Natural killer cell (primary cell): ENCODE measurements around the gene SNAP29. TPM values are rescaled to one million over a fixed set of nuclear protein-coding genes. Genes with fewer than 3 reads are reported as not detected.

Source experiments
- ATAC-seq, 3 donors: fragments of 150-1000 bp in 2 of 3; fragments of 200-7000 bp in 1 of 3; cut with Tn5 transposase; 1 replicate in 1 of 3; 2 replicates in 2 of 3; pipeline ENCODE4 v1.10.0; 2021; ENCODE audit warnings: mild to moderate bottlenecking in 2 of 3, moderate library complexity in 2 of 3
- DNase-seq, 2 donors: peaks; one replicate each; pipeline versions ENCODE4 v3.0.0 to v3.0.0-alpha.2; 2013 to 2021; ENCODE audit warnings: mixed read lengths in 1 of 2
- H3K27ac ChIP-seq: one replicate; pipeline ENCODE4 v1.5.1; 2013; ENCODE audit warnings: mild to moderate bottlenecking, low read length
- H3K27me3 ChIP-seq: one replicate; pipeline ENCODE4 v1.6.1; 2013; ENCODE audit warnings: low read length; ENCODE audit not compliant: control insufficient read depth, insufficient read depth
- H3K36me3 ChIP-seq: one replicate; pipeline ENCODE4 v1.6.1; 2013; ENCODE audit warnings: low read length; ENCODE audit not compliant: control insufficient read depth, insufficient read depth
- H3K4me1 ChIP-seq: one replicate; pipeline ENCODE4 v1.6.1; 2013; ENCODE audit warnings: low read length; ENCODE audit not compliant: control insufficient read depth, insufficient read depth
- H3K4me3 ChIP-seq: one replicate; pipeline ENCODE4 v1.5.1; 2013; ENCODE audit warnings: low read length
- H3K9me3 ChIP-seq: one replicate; pipeline ENCODE4 v1.6.1; 2013; ENCODE audit warnings: low read length; ENCODE audit not compliant: control insufficient read depth, insufficient read depth
- H3K27ac Mint-ChIP-seq, 2 donors: one replicate each; pipeline ENCODE4 v1.8.0; 2022; ENCODE audit warnings: mild to moderate bottlenecking in 2 of 2, mixed read lengths in 2 of 2, moderate library complexity in 1 of 2
- H3K27me3 Mint-ChIP-seq, 2 donors: one replicate each; pipeline ENCODE4 v1.8.0; 2022; ENCODE audit warnings: low read depth in 2 of 2, mixed read lengths in 2 of 2
- H3K36me3 Mint-ChIP-seq: one replicate; pipeline ENCODE4 v1.8.0; 2022; ENCODE audit warnings: mixed read lengths
- H3K4me1 Mint-ChIP-seq, 2 donors: one replicate each; pipeline ENCODE4 v1.8.0; 2022; ENCODE audit warnings: mixed read lengths in 2 of 2
- H3K4me3 Mint-ChIP-seq: one replicate; pipeline ENCODE4 v1.8.0; 2022; ENCODE audit warnings: mild to moderate bottlenecking, moderate library complexity, mixed read lengths
- H3K9me3 Mint-ChIP-seq, 2 donors: one replicate each; pipeline ENCODE4 v1.8.0; 2022; ENCODE audit warnings: mixed read lengths in 2 of 2
- CTCF ChIP-seq: fragments of 200-600 bp; IDR thresholded peaks from one replicate; pipeline ENCODE4 v1.8.0; 2022; ENCODE audit warnings: antibody characterized with exemption
- WGBS: methylation state at CpG from one replicate; pipeline ENCODE4 v1.1.7; 2013; ENCODE audit warnings: missing lambda C conversion rate; ENCODE audit not compliant: insufficient coverage; 5-methylcytosine and 5-hydroxymethylcytosine counted together
- intact Hi-C: fragments of 100-400 bp; cut with micrococcal nuclease; formaldehyde crosslinking; loops from one replicate; pipeline ENCODE4 v1.14.2; 2022
- total RNA-seq, 4 donors: library from RNA; stranded (reverse); fragments of 120-200 nt in 1 of 4; gene quantifications; one replicate each; pipeline versions ENCODE4 v1.2.3 to v1.2.4, GENCODE V29; 2013 to 2022

The SNAP29 gene
- total RNA-seq, 3 donors from 2014 or later (not counting 1 experiment from before 2014, with no cell fraction given), result 35.1 to 40.3 (median 36.8) TPM

GRCh38 chr22:20863366-20863765 is 4.6 kb downstream of the SNAP29 start:
- WGBS, result 27% methylated on average over 3 of the region's 4 CpGs
- Mint-ChIP-seq H3K27me3 (no peaks in the 10 kb centered on the region), H3K36me3 (no peaks in the 10 kb centered on the region), H3K4me1 (peaks cover 68 to 82% of the 10 kb centered on the region in 2 donors), H3K4me3 (no peak overlapping the region), H3K9me3 (no peaks in the 10 kb centered on the region), H3K27ac (peak overlapping the region; percentile 48 to 74)
- DNase-seq, result no peak
- no peak for ATAC-seq
- Histone ChIP-seq H3K36me3 (peaks cover 2% of the 10 kb centered on the region), H3K4me3 (no peak overlapping the region), H3K4me1 (peaks cover 78% of the 10 kb centered on the region), H3K9me3 (no peaks in the 10 kb centered on the region), H3K27ac (no peak overlapping the region), H3K27me3 (no peaks in the 10 kb centered on the region)
- intact Hi-C loops, result no loop called here
- TF ChIP-seq CTCF, result no peak

DNA sequence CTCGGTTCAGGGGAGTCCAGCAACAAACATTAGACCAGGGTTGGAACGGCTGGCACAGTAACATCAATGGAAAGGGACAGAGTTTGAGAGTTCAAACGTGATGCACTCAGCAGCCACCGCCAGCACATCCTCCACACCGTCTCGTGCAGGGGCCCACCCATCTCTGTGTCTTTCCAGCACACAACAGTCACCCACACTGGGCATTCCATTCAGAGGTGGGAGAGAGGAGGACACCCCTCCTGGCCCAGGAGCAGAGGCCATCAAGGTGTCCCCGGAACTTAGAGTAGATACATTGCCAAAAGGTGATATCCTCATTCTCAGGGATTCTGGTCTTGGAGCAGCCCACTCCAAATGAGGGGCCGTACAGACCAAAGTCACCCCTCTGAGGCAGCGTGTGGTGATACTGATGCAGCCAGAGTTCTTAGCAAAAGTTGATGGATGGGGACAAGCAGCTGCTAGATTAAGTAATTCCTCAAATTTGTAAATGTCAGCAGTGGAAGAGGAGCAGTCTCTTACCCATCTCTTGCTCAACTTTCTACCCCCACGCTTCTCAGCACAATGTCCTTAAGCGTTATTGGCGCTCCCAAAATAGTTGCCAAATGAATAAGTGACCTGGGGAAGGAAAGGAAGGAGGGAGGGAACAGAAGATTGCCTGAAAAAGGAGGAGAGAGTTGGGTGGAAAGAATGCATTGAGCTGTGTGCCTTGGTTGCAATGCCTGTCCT is 5.5 kb downstream of the SNAP29 start:
- no peak overlapping the region for H3K4me3 Mint-ChIP-seq
- no peak for TF ChIP-seq CTCF
- no peaks in the 10 kb centered on the region for H3K36me3 Mint-ChIP-seq
- 91% methylated on average over 11 of the region's 12 CpGs for WGBS
- peaks cover 83% of the 10 kb centered on the region for H3K4me1 ChIP-seq
- no peak for DNase-seq
- H3K36me3 ChIP-seq, result peaks cover 3% of the 10 kb centered on the region
- ATAC-seq, result no peak
- intact Hi-C loops, result no loop called here
- peaks cover 69 to 79% of the 10 kb centered on the region in 2 donors for H3K4me1 Mint-ChIP-seq
- H3K27me3 ChIP-seq, result no peaks in the 10 kb centered on the region
- no peak overlapping the region for H3K4me3 ChIP-seq
- no peak overlapping the region for H3K27ac ChIP-seq
- H3K9me3 ChIP-seq, result no peaks in the 10 kb centered on the region
- peak overlapping the region; percentile 48 to 74 for H3K27ac Mint-ChIP-seq
- H3K27me3 Mint-ChIP-seq, result no peaks in the 10 kb centered on the region
- H3K9me3 Mint-ChIP-seq, result no peaks in the 10 kb centered on the region

GRCh38 chr22:20865331-20865730 is 6.5 kb downstream of the SNAP29 start:
- Mint-ChIP-seq H3K27ac (peak overlapping the region; percentile 92 to 96), H3K4me3 (no peak overlapping the region), H3K4me1 (peaks cover 63 to 70% of the 10 kb centered on the region in 2 donors), H3K36me3 (no peaks in the 10 kb centered on the region), H3K27me3 (no peaks in the 10 kb centered on the region), H3K9me3 (no peaks in the 10 kb centered on the region)
- 83% methylated on average over 3 of the region's 3 CpGs for WGBS
- no peak for DNase-seq
- no peaks in the 10 kb centered on the region for H3K9me3 ChIP-seq
- no peak overlapping the region for H3K4me3 ChIP-seq
- H3K27ac ChIP-seq, result peak overlapping the region; percentile 85
- H3K36me3 ChIP-seq, result peaks cover 7% of the 10 kb centered on the region
- no peaks in the 10 kb centered on the region for H3K27me3 ChIP-seq
- H3K4me1 ChIP-seq, result peaks cover 73% of the 10 kb centered on the region
- no peak for TF ChIP-seq CTCF
- no peak for ATAC-seq
- intact Hi-C loops, result no loop called here
